Esophagus squamous epithelium (tissue), 4 donors: ENCODE data around the gene SCAPER.

Experiments used
- POLR2A ChIP-seq, 4 donors: fragments of 450-650 bp; IDR thresholded peaks; one replicate each; pipeline ENCODE4 v1.6.1; 2017; ENCODE audit warnings: antibody characterized with exemption in 4 of 4, mild to moderate bottlenecking in 4 of 4, moderate library complexity in 3 of 4
- TF ChIP-seq, protein P1 (sequence below), 6 experiments: fragments of 450-650 bp in 4 of 6; fragments of 200-600 bp in 2 of 6; sonication (generic) in 2 of 6; IDR thresholded peaks; one replicate each; pipeline ENCODE4 v1.5.1; 2016 to 2019; ENCODE audit warnings: antibody characterized with exemption in 6 of 6, mild to moderate bottlenecking in 4 of 6, moderate library complexity in 4 of 6

DNA sequence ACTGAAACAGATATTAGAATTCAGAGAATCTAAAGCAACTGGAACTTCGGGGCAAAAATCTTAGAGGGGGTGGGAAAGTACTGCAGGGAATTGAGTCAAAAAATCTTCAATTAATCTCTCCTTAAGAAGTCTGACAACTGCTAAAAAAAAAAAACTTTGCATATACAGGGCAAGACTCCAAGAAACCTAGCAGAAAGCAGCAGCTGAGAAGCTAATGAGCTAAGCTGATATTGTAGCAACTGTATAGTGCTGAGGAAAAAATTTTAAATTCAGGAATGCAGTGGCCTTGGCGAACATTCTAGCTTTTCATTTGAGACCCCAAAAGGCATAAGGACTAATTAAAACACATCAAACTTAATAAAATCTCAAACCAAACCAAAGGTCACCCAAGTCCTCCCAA lies 113.6 kb downstream of the SCAPER start:
- TF ChIP-seq, protein P1, sequence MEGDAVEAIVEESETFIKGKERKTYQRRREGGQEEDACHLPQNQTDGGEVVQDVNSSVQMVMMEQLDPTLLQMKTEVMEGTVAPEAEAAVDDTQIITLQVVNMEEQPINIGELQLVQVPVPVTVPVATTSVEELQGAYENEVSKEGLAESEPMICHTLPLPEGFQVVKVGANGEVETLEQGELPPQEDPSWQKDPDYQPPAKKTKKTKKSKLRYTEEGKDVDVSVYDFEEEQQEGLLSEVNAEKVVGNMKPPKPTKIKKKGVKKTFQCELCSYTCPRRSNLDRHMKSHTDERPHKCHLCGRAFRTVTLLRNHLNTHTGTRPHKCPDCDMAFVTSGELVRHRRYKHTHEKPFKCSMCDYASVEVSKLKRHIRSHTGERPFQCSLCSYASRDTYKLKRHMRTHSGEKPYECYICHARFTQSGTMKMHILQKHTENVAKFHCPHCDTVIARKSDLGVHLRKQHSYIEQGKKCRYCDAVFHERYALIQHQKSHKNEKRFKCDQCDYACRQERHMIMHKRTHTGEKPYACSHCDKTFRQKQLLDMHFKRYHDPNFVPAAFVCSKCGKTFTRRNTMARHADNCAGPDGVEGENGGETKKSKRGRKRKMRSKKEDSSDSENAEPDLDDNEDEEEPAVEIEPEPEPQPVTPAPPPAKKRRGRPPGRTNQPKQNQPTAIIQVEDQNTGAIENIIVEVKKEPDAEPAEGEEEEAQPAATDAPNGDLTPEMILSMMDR (IDR thresholded peaks at IDR 0.05), result no peak
- no peak for TF ChIP-seq POLR2A (IDR thresholded peaks at IDR 0.05)
